Activated T-cell treated with anti-CD3 and anti-CD28 coated beads for 4 hours (primary cell): ENCODE data around the gene DGKQ.
"Not testable (repeated sequence)": the region's sequence is repeated elsewhere in the genome, so short reads cannot be mapped to it uniquely, and the experiment has no call there.

Source experiments
- DNase-seq: peaks from one replicate; pipeline ENCODE4 v3.0.0-alpha.2; 2020

The DGKQ gene

DNA sequence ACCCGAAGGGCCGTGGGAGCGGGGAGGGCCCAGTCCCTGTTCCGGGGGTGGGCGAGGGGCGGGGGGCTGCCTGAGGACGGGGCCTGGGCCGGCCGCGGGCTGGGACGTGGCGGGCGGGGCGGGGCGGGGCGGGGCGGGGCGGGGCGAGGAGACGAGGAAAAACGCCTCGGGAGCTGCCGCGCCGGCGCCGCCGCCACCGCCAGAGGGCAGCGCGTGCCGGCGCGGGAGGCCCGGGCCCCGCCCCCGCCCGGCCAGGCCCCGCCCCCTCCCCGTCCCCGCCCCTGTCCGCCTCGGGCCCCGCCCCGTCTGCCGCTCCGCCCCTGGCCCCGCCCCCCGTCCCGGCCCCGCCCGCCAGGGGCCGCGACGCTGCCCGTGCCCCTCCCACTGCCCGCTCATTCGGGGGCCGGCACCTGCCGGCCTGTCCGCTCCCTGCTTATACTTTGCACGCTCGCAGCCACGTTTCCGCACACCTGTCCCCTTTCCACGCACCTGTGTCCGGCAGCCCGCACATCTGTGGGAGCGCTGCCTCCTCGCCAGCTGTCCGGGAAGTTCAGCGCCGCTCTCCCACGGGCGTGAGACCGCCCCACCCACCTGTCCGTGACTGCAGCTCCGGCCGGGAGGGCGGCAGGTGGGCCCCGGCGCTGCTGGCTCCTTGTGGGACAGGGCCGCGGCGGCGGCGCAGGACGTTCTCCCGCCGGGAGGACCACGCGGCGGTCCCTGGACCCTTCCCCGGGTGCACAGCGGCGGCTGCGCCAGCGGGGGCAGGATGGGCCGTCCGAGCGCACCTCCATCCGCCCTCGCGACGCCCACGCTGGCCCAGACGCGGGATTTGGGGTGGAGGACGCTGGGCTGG is 36.4 kb upstream of the DGKQ start:
- peak; percentile 71 for DNase-seq

- DNase-seq: no peak
Observed at GRCh38 chr4:1008840-1009541, 35.6 kb upstream of the DGKQ start.

GRCh38 chr4:1006856-1007255 is 33.5 kb upstream of the DGKQ start:
- DNase-seq: no peak

DNA sequence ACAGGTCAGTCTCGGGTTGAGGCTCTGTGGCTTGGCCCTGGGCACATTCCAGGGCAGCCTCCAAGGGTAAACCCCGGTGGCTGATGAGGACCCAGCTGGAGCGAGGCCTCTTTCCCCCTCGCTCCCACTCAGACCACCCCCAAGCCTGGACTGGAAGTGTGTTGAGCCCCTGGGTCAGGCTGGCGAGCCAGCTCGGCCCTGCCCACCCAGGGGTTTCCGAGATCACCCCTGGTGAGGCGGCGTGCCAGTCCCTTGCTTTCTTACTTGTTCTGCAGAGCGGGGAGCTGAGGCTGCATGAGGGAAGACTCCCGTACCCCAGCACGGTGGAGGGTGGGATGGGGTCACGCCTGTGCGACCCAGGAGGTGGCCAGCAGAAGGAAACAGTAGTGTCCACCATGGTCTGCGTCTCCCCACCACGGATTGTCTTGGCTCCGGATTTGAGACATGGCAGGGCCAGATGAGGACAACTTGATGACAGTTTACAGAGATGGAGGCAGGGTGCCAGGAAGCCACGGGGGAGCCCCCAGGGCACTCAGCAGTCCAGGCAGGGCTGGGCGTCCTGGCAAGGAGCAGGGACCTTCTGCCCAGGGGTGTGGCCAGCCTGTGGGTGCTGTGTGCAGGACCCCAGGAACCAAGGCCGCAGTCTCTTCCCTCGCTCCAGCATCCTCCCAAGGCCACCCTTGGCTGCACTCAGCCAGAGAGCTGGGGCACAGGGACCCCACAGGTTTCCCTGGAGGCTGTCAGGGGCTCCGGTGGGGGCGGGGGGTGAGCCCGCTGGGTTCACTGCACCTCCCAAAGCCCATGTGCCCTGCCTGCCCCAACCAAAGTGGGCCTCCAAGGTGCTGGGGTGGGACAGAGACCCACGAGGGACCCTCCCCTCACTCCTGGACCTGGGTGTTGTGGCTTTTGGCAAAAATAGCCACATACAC is 31.5 kb upstream of the DGKQ start:
- no peak for DNase-seq

- DNase-seq: no peak
Observed at GRCh38 chr4:1004071-1004418, 30.7 kb upstream of the DGKQ start.

- DNase-seq: no peak
Observed at GRCh38 chr4:1003271-1004070, 30.1 kb upstream of the DGKQ start.

GRCh38 chr4:1002631-1003251 is 29.4 kb upstream of the DGKQ start:
- no peak for DNase-seq

- DNase-seq: no peak
Observed at GRCh38 chr4:1002131-1002630, 28.8 kb upstream of the DGKQ start.

DNA sequence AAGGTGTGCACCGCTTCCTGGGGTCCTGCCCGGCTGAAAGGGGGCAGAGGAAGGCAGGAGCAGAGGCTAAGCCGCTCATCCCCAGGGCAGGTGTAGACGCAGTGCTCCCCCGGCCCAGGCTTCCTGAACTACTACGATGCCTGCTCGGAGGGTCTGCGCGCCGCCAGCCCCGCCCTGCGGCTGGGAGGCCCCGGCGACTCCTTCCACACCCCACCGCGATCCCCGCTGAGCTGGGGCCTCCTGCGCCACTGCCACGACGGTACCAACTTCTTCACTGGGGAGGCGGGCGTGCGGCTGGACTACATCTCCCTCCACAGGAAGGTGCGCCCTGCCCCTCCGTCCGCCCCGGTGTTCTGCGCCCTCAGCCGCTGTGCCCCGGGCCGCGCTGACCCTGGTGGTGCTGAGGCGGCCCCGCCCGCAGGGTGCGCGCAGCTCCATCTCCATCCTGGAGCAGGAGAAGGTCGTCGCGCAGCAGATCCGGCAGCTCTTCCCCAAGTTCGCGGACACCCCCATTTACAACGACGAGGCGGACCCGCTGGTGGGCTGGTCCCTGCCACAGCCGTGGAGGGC is 28.3 kb upstream of the DGKQ start:
- DNase-seq: no peak

DNA sequence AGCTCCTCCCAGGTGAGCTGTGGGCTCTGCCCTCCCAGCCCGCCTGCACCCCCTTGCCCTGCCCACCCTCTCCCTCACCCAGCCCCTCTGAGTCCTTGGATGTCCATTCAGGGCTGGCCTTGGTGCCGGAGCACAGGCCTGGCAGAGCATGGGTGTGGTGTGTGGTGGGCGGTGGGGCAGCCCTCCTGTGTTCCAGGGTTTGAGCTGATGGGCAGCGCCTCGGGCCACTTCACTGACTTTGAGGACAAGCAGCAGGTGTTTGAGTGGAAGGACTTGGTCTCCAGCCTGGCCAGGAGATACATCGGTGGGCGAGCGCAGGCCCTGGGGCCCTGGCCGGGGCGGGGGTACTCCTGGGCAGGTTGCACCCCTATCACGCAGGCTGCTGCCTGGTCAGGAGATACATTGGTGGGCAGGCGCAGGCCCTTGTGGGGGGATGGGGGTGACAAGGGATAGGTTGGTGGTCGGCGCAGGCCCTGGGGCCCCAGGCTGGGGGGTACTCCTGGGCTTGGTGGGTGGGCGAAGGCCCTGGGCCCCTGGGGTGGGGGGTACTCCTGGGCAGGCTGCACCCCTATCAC is 27.4 kb upstream of the DGKQ start:
- no peak for DNase-seq

- DNase-seq: no peak
Observed at GRCh38 chr4:999882-1000425, 26.6 kb upstream of the DGKQ start.

DNA sequence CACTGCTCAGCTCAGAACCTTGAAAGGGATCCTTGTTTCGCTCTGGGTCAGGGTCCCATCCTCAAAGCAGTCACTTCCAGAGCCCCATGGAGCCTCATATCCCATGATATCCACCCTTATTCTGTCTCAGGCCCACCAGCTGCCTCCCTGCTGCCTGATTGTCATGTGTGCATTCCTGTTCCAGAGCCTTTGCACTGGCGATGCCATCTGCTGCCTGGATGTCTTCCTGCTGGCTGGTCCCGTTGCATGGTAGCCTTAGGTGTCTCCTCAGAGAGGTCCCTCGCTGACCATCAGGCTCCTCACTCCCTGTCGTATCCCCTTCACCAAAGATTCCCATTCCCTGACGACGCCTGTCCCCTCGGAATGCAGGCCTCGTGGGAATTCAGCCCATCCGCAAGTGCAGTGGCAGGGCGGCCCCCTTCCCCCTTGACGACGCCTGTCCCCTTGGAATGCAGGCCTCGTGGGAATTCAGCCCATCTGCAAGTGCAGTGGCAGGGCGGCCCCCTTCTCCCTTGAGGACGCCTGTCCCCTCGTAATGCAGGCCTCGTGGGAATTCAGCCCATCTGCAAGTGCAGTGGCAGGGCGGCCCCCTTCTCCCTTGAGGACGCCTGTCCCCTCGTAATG is 26.0 kb upstream of the DGKQ start:
- DNase-seq: not testable (repeated sequence)

DNA sequence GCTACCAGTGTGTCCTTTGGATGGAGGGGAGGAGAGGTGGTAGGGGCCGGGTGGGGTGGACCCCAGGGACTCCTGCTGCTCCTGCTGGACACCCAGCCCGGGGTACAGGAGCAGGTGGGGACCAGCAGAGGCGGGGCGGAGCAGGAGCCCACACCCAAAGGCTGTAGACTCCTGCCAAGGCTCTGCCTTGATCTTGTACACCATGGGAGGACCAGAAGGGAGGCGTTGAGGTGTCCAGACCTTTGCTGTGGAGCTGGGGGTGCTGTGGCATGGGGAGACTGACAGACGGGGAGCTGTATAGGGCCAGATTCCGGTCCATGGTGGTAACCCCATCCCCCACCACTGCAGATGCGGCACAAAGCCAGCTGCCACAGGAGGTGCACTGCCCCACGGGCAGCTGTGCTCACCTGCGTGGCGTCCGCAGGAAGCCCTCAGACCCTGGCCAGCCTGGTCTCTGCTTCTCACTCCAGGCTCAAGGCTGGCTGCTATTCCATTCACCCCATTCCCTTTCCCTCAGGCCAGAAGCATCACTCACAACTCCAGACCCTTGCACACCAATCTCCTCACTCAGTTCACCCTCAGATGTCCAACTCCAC is 24.8 kb upstream of the DGKQ start:
- DNase-seq: no peak

GRCh38 chr4:997375-998071 is 24.2 kb upstream of the DGKQ start:
- no peak for DNase-seq

DNA sequence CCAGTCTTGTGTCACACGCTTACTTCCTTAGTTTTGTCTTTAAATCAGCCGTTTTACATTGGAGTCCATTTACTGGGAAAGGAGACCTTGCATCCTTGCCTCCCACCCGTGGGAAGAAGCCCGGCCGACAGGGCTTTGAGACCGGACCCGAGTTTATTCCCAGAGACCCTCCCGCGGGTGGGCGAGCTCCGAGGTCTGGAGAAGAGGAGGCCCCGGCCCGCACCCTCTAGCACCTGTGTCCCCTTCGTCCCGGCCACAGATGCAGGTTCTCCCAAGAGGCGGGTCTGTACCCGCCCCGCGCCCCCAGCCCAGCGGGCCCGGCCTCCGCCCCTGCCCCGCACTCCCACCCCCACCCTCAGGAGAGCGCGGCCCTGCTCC is 23.6 kb upstream of the DGKQ start:
- no peak for DNase-seq

- DNase-seq: no peak
Observed at GRCh38 chr4:996030-996996, 22.9 kb upstream of the DGKQ start.

- DNase-seq: no peak
Observed at GRCh38 chr4:995311-996026, 22.1 kb upstream of the DGKQ start.
